Stomach (tissue), 19 donors: ENCODE data around the gene INSIG2. TPM values are rescaled to one million over a fixed set of nuclear protein-coding genes. Genes with fewer than 3 reads are reported as not detected.

ENCODE experiments used
- DNase-seq, 2 donors: peaks; one replicate each; pipeline versions ENCODE4 v3.0.0 to v3.0.0-alpha.2; 2013 to 2019
- H3K27ac ChIP-seq, 5 donors: fragments of 200-600 bp in 4 of 5; sonication (generic) in 4 of 5; one replicate each; pipeline ENCODE4 v1.5.1; 2013 to 2019; ENCODE audit warnings: mild to moderate bottlenecking in 1 of 5, moderate library complexity in 1 of 5
- H3K27me3 ChIP-seq, 3 donors: fragments of 200-600 bp; sonication (generic); one replicate each; pipeline ENCODE4 v1.5.1; 2017 to 2019; ENCODE audit warnings: mixed run types in 1 of 3
- H3K36me3 ChIP-seq, 4 donors: fragments of 200-600 bp; sonication (generic); 1 replicate in 3 of 4; 2 replicates in 1 of 4; pipeline ENCODE4 v1.5.1; 2016 to 2019
- H3K4me1 ChIP-seq, 4 donors: fragments of 200-600 bp; sonication (generic); one replicate each; pipeline ENCODE4 v1.5.1; 2016 to 2019
- H3K4me3 ChIP-seq, 4 donors: fragments of 200-600 bp; sonication (generic) in 3 of 4; one replicate each; pipeline ENCODE4 v1.5.1; 2016 to 2019; ENCODE audit warnings: mild to moderate bottlenecking in 1 of 4
- H3K9me3 ChIP-seq, 4 donors: fragments of 200-600 bp; sonication (generic); one replicate each; pipeline ENCODE4 v1.5.1; 2016 to 2019
- EP300 ChIP-seq: sonication (generic); formaldehyde crosslinking; IDR thresholded peaks from one replicate; pipeline ENCODE4 v1.6.1; 2017; ENCODE audit warnings: antibody characterized with exemption
- POLR2A ChIP-seq, 4 donors: fragments of 450-650 bp; IDR thresholded peaks; one replicate each; pipeline ENCODE4 v1.6.1; 2016; ENCODE audit warnings: antibody characterized with exemption in 4 of 4, control low read depth in 2 of 4, mild to moderate bottlenecking in 1 of 4, moderate library complexity in 1 of 4
- POLR2AphosphoS5 ChIP-seq, 3 donors: sonication (generic); formaldehyde crosslinking; IDR thresholded peaks; one replicate each; pipeline ENCODE4 v1.6.1; 2016; ENCODE audit warnings: antibody characterized with exemption in 3 of 3
- WGBS, 5 donors: extraction: QIAGEN DNeasy Blood & Tissue Kit in 3 of 5; methylation state at CpG; one replicate each; pipeline versions ENCODE4 v1.1.5 to v1.1.7; 2013 to 2018; 5-methylcytosine and 5-hydroxymethylcytosine counted together
- intact Hi-C: fragments of 100-400 bp; cut with DNase I; formaldehyde crosslinking; loops from one replicate; pipeline ENCODE4 v1.15.1; 2023; ENCODE audit warnings: low total_unique reads
- long read RNA-seq, 10 donors: transcript quantifications; one replicate each; lab custom pipeline, GENCODE V29; 2026
- polyA plus RNA-seq, 3 donors: library from polyadenylated mRNA; stranded (reverse); fragments of 200-250 nt; gene quantifications; one replicate each; pipeline ENCODE4 v1.2.3, GENCODE V29; 2013
- total RNA-seq, 5 donors: library from RNA; depleted of rRNA; stranded (reverse); fragments of >200 nt; gene quantifications; one replicate each; pipeline versions ENCODE4 v1.1.0 to v1.2.3, GENCODE V29; 2014 to 2016
- TF ChIP-seq, protein P1 (sequence below), 7 experiments: fragments of 450-650 bp in 4 of 7; fragments of 200-600 bp in 3 of 7; sonication (generic) in 3 of 7; IDR thresholded peaks; one replicate each; pipeline ENCODE4 v1.5.1; 2016 to 2019; ENCODE audit warnings: antibody characterized with exemption in 7 of 7, control low read depth in 2 of 7, mild to moderate bottlenecking in 1 of 7
- donor health status: healthy with polysubstance abuse.
- donor health status: Bipolar disorder and iron deficiency.
- donor health status: healthy.

The INSIG2 gene
- 10 to 100 TPM in 3 of 5 donors, 1 to 10 TPM in 2; 6.7 to 37.8 (median 11.1) TPM for total RNA-seq
- polyA plus RNA-seq, result 10 to 100 TPM in 1 of 3 donors, 1 to 10 TPM in 2; 9.5 to 11.9 (median 9.6) TPM
- long read RNA-seq, donor 1, result 0 reads
- long read RNA-seq, donor 2, partial matches to known transcripts, result 0 of 4 reads
- long read RNA-seq, donor 2, other reads (novel, unspliced or antisense), result 0 of 4 reads
- long read RNA-seq, donor 3, partial matches to known transcripts, result 5 of 9 reads
- long read RNA-seq, donor 3, other reads (novel, unspliced or antisense), result 0 of 9 reads
- long read RNA-seq, donor 4, result 0 reads
- long read RNA-seq, donor 5, transcript INSIG2-201 (6 exons, 2,590 nt), result major isoform, 8 of 11 reads
- long read RNA-seq, donor 5, partial matches to known transcripts, result 0 of 11 reads
- long read RNA-seq, donor 5, other reads (novel, unspliced or antisense), result 0 of 11 reads
- long read RNA-seq, donor 6, result 0 reads
- long read RNA-seq, donor 7, transcript INSIG2-201 (6 exons, 2,590 nt), result major isoform, 7 of 9 reads
- long read RNA-seq, donor 7, partial matches to known transcripts, result 0 of 9 reads
- long read RNA-seq, donor 7, other reads (novel, unspliced or antisense), result 0 of 9 reads
- long read RNA-seq, donor 8, partial matches to known transcripts, result 7 of 13 reads
- long read RNA-seq, donor 8, other reads (novel, unspliced or antisense), result 0 of 13 reads
- long read RNA-seq, donor 9, transcript INSIG2-201 (6 exons, 2,590 nt), result major isoform, 6 of 8 reads
- long read RNA-seq, donor 9, partial matches to known transcripts, result 0 of 8 reads
- long read RNA-seq, donor 9, other reads (novel, unspliced or antisense), result 0 of 8 reads
- long read RNA-seq, donor 10, transcript INSIG2-201 (6 exons, 2,590 nt), result major isoform, 6 of 8 reads
- long read RNA-seq, donor 10, partial matches to known transcripts, result 0 of 8 reads
- long read RNA-seq, donor 10, other reads (novel, unspliced or antisense), result 0 of 8 reads

DNA sequence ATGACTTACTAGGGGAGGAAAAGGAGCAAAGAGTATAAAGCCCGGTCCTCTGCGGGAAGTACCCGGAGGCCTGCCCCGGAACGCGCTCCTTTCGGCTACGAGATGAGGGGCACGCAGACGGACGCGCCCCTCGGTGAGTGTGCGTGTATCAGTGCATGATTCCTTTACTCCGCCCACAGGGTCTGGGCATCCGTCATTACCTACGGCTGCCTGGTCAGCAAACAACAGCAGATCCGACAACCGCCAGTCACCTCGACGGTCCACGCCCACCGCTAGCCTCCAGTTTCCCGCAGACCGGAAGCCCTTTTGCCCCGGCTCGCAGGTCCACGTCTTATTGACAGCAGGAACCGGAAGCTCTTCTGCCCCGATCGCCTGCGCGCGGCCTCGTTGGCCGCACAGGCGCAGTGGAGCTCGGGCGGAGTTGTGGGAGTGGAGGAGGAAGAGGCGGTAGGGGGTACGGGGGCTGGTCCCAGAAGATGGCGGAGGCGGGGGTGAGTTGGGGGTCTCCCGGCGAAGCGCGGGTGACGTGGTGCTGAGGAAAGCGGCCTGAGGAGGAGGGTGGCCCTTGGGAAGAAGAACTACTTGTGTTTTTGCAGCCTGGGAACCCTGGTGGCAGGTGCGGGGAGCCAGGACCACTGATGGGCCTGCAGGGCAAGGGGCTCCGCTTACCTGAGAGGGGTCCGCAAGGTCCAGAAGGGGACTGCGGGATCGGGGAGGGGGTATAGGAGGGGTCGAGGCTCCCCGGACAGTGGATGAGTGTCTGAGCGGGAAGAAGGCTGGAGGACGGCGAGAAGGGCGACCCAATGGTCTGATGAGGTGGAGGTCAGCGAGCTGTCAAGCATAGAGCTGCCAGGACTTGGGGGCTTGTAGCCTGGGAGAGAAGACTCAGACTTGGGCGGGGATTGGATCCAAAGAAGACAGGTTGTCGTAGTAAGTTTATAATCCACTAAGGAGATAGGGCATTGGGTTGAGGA is at the start of gene INSIG2:
TSS of gene INSIG2 (plus strand) at position 421 of the 974 bp plus-strand sequence. CDS start 8,086 bp downstream, outside the sequence.
- Histone ChIP-seq H3K4me1 (peaks cover 0 to 67% (median 42%) of the 10 kb centered on the region in 4 donors), H3K27me3 (no peaks in the 10 kb centered on the region), H3K9me3 (no peaks in the 10 kb centered on the region), H3K4me3 (peak within 1 kb of the TSS; percentile 70 to 83 (median 78)), H3K36me3 (no peaks in the 10 kb centered on the region), H3K27ac (peak within 1 kb of the TSS; percentile 81 to 94 (median 84))
- intact Hi-C loops, result no loop called here
- peak; percentile 96 to 99 for DNase-seq
- WGBS, 5 donors, result 0 to 1% (median 0%) methylated on average over 46 to 63 of the region's 63 CpGs
- TF ChIP-seq POLR2AphosphoS5 (IDR thresholded peaks at IDR 0.05), result peak; percentile 57 to 94 (median 74)
- TF ChIP-seq EP300, result no peak
- TF ChIP-seq POLR2A (IDR thresholded peaks at IDR 0.05), result peak in 2 of 4 donors; percentile 40 to 46

DNA sequence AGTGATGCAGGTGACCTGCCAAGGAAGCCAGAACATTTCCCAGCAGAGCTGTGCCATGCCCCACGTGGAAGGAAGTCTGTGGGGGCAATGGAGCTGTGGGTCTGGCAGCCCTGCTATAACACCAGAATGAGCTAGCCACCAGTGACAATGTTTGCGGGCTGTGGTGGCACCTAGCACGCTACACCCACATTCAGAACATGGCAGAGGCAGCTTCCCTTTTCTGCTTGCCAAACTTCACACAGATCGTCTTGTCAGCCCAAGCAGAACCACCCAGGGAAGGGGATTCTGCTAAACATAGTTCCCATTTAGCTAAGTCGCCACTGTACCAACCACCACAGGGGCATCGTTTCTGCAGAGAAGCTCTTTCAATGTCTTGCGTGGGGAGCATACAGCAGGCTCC is 47.4 kb upstream of the INSIG2 start:
- 73 to 83% (median 82%) methylated on average over 5 to 7 of the region's 7 CpGs for WGBS, 5 donors
- intact Hi-C loops, result no loop called here

DNA sequence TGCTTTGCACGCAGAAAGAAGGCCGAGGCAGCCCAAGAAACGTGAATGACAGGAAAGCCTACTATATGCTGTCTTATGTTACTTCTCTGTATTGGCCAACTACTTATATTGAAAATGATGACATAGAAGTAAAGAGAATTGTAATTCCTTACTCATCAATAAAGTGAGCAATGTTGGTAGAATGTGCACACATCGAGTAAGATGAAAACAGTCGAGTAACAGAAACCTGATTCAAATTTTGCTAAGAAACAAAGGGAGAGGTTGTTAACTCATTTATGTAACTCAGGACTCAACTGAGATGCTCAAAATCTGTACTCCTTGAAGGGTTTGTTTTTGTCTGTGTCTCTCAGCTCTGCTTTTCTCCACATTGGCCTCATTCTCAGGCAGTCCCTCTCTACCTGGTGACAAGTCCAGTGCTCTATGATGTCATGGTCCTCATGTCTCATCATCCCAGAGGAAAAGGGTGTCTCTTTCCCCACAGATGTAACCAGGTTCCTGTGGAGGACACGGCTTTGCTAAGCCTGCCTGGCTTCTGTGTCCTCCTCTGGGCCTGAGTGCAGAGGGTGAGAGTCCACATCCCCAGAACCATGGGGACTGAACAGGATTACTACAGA is 44.1 kb upstream of the INSIG2 start:
- Histone ChIP-seq H3K4me3 (no peak overlapping the region), H3K9me3 (no peaks in the 10 kb centered on the region), H3K27me3 (peaks cover 0 to 50% (median 5%) of the 10 kb centered on the region in 3 donors), H3K27ac (no peak overlapping the region), H3K36me3 (no peaks in the 10 kb centered on the region), H3K4me1 (peaks cover 0 to 11% (median 3%) of the 10 kb centered on the region in 4 donors)
- intact Hi-C loops, result no loop called here
- 58 to 75% (median 62%) methylated on average over 6 of the region's 6 CpGs for WGBS, 5 donors
- no peak for DNase-seq
- TF ChIP-seq EP300, result no peak
- no peak for TF ChIP-seq POLR2AphosphoS5 (IDR thresholded peaks at IDR 0.05)
- TF ChIP-seq, protein P1, sequence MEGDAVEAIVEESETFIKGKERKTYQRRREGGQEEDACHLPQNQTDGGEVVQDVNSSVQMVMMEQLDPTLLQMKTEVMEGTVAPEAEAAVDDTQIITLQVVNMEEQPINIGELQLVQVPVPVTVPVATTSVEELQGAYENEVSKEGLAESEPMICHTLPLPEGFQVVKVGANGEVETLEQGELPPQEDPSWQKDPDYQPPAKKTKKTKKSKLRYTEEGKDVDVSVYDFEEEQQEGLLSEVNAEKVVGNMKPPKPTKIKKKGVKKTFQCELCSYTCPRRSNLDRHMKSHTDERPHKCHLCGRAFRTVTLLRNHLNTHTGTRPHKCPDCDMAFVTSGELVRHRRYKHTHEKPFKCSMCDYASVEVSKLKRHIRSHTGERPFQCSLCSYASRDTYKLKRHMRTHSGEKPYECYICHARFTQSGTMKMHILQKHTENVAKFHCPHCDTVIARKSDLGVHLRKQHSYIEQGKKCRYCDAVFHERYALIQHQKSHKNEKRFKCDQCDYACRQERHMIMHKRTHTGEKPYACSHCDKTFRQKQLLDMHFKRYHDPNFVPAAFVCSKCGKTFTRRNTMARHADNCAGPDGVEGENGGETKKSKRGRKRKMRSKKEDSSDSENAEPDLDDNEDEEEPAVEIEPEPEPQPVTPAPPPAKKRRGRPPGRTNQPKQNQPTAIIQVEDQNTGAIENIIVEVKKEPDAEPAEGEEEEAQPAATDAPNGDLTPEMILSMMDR (IDR thresholded peaks at IDR 0.05), result no peak
- TF ChIP-seq POLR2A (IDR thresholded peaks at IDR 0.05), result no peak

More for the DNA sequence above, 47.4 kb upstream of the INSIG2 start:
- H3K27ac ChIP-seq, result no peak overlapping the region
- DNase-seq, result no peak
- no peaks in the 10 kb centered on the region for H3K36me3 ChIP-seq
- H3K9me3 ChIP-seq, result peaks cover 3 to 9% (median 5%) of the 10 kb centered on the region in 4 donors
- H3K4me3 ChIP-seq, result no peak overlapping the region
- TF ChIP-seq EP300, result no peak
- H3K27me3 ChIP-seq, result peaks cover 0 to 54% (median 5%) of the 10 kb centered on the region in 3 donors
- H3K4me1 ChIP-seq, result no peaks in the 10 kb centered on the region

DNA sequence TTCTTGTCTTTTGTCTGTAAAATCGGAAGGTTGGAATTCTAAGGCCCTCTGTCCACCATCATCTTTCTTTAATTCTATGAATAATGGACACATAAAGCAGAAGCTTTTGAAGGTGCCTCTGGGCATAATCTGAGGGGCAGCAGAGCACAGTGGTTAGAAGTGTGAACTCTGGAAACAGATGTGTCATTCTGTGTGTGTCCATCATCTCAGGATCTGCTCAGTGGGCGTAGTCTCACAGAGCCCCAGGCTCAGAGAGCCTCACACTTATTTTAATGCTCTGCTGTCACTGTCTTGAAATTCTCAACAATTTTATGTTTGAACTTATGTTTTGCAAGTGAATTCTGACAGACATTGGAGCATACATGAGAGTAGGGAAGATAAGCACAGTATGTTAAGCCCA is 43.4 kb upstream of the INSIG2 start:
- peaks cover 0 to 50% (median 5%) of the 10 kb centered on the region in 3 donors for H3K27me3 ChIP-seq
- no peaks in the 10 kb centered on the region for H3K9me3 ChIP-seq
- DNase-seq, result no peak
- 84 to 92% (median 87%) methylated on average over 2 of the region's 2 CpGs for WGBS, 5 donors
- intact Hi-C loops, result no loop called here
- no peak overlapping the region for H3K4me3 ChIP-seq
- no peak for TF ChIP-seq POLR2AphosphoS5 (IDR thresholded peaks at IDR 0.05)
- TF ChIP-seq, protein P1 (IDR thresholded peaks at IDR 0.05), result no peak
- no peak for TF ChIP-seq EP300
- TF ChIP-seq POLR2A (IDR thresholded peaks at IDR 0.05), result no peak
- H3K36me3 ChIP-seq, result no peaks in the 10 kb centered on the region
- H3K27ac ChIP-seq, result no peak overlapping the region
- peaks cover 0 to 11% (median 3%) of the 10 kb centered on the region in 4 donors for H3K4me1 ChIP-seq
